GM19023 (cell line): ENCODE data around the gene METAP2.

Experiments
- ATAC-seq: cut with Tn5 transposase; IDR thresholded peaks from one replicate; pipeline ENCODE4 v1.9.1; 2021; ENCODE audit warnings: mild to moderate bottlenecking, moderate library complexity; ENCODE audit not compliant: unreplicated experiment

Gene METAP2

GRCh38 chr12:95509300-95509699 lies 35.3 kb downstream of the METAP2 start:
- ATAC-seq: no peak

DNA sequence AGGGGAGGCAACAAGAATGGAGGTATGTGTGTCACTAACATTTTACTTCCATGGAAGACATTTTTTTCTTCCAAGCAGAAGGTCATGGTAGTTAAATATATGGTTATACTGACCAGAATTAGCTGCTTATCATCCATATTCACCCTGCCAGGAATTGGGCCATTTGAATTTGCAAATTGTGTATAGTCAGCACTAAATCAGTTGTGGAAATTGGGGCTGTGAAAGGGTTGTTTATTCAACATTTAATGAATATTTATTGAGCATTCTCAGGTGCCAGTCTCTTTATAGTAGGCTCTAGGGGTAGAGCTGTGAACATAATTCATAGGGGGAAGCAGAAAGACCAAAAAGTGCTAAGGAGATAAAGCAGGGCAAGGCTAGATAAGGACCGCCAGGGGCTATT lies 38.0 kb downstream of the METAP2 start:
- no peak for ATAC-seq

DNA sequence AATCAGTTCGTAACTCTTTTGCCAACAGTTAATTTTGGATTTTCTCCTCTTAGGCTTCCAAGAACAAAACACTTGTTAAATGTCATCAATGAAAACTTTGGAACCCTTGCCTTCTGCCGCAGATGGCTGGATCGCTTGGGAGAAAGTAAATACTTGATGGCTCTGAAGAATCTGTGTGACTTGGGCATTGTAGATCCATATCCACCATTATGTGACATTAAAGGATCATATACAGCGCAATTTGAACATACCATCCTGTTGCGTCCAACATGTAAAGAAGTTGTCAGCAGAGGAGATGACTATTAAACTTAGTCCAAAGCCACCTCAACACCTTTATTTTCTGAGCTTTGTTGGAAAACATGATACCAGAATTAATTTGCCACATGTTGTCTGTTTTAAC lies 39.6 kb downstream of the METAP2 start:
- ATAC-seq: no peak

DNA sequence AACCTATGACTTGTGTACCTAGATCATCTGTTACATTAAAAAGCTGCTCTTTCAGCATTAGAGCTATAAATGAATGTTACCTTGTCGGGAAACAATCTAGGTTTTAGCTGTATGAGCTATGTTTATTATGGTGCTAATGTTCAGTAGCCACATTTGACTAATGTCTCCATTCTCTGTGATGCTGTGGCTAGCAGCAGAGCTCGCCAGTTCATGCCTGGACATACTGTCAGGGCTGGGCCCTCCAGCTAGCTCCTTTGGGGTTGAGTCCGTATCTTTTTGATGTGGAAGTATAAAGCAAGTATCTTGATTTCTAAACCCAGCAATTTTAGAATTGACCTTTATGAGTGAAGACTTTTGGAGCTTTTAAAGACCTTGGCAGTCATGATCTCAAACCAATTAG lies 41.2 kb downstream of the METAP2 start:
- no peak for ATAC-seq

- ATAC-seq: no peak
Measured at GRCh38 chr12:95516757-95517156, 42.8 kb downstream of the METAP2 start.

GRCh38 chr12:95517246-95517645 lies 43.3 kb downstream of the METAP2 start:
- ATAC-seq: no peak

DNA sequence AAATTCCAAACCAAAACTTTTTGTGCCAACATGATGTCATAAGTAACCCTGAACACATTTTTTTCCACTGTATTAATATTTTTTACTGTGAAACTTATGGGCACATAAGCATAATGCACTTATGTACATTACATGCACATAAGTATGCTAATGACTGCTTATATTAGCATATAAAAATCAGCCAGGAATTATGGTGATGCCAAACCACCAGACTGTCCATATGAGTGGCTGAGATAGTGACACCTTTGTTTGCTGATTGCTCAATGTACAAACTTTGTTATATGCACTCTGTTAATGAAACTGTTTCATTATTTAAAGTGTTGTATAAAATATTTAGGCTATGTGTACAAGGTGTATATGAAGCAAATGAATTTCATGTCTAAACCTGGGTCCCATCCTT lies 45.0 kb downstream of the METAP2 start:
- no peak for ATAC-seq

DNA sequence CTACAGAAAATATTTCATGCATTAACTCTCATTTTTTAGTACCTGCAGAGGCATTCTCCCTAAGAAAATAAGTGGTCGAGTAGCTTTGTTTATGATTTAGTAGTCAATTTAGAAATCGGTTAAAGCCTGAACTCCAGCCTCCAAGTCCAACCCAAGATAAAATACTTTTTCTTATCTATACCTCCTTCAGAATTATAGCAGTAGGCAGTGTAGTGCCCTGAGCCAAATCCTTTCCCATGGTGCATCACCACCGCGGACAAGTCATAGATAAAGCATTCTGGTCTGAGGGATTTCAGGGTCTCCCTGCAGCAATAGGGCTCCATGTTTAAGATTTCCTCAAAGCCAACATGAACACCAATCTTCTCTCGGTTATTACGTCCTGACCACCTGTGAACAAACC lies 46.9 kb downstream of the METAP2 start:
- ATAC-seq: no peak

DNA sequence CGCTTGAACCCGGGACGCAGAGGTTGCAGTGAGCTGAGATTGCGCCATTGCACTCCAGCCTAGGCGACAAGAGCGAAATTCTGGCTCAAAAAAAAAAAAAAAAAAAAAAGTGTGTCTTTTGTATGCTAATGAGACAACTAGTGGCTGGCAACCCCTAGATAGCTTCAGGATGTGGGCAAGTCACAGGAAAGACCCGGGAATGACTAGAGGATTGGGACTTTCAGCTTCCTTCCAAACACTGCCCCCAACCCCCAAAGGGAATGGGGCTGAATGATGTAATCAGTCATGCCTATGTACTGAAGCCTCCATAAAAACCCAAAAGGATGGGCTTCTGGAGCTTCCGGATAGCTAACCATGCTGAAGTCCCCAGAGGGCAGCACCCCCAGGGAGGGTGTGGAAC lies 48.7 kb downstream of the METAP2 start:
- no peak for ATAC-seq

DNA sequence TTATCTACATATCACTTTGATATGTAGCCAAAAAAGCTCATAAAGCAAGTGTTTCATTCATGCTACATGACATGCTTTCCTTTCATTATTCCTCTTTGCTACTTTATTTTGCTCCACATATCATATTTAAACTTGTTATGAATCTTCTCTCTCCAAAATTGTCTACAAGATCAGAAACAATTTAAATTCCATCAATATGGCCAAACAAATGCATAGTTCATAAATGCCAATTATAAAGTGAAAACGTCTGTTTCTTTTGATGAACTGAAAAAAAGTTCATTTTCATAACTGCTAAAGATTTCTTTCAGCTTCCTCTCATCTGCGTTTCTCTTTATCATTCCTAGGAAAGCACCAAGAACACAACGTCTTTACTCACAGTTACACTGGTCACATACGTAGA lies 54.5 kb downstream of the METAP2 start:
- ATAC-seq: no peak

- no peak for ATAC-seq
Measured at GRCh38 chr12:95529693-95530225, 55.8 kb downstream of the METAP2 start.

GRCh38 chr12:95532851-95533250 lies 58.9 kb downstream of the METAP2 start:
- no peak for ATAC-seq

DNA sequence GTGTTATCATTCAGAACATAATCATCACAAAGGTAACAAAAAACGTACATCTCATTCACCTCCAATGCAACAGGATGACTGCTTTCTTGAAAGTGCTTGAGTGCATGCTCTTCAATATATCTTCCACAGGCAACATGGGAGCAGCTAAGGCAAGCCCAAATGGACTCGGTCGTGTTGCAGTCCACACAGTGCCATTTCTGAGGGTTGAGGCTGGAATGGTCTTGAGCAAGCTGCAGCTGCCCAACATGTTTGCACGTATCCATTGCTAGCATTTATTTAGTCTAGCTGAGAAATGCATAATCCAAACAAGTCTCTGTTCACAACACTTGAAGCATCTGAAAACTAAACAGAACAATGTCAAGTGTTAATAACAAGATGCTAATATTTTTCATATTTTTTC lies 60.0 kb downstream of the METAP2 start:
- ATAC-seq: no peak

DNA sequence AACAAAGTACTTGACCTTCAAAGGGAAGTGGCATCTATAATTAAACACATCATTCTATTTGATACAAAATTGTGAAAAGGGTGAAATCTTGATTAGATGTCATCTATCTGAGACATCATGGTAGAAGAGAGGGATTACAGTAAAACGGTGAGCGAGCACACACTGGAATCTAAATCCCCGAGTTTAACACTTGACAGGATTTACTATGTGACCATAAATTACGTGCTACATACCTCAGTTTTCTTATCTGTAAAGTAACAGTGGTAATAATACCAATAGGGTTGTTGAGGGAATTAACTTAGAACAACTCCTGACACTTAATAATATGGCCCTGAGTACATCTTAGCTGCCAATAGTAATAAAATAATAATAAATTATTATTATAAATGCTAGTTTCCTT lies 64.1 kb downstream of the METAP2 start:
- no peak for ATAC-seq

- no peak for ATAC-seq
Measured at GRCh38 chr12:95538656-95539055, 64.7 kb downstream of the METAP2 start.

- ATAC-seq: no peak
Measured at GRCh38 chr12:95541436-95541835, 67.5 kb downstream of the METAP2 start.

GRCh38 chr12:95543305-95543704 lies 69.4 kb downstream of the METAP2 start:
- no peak for ATAC-seq

DNA sequence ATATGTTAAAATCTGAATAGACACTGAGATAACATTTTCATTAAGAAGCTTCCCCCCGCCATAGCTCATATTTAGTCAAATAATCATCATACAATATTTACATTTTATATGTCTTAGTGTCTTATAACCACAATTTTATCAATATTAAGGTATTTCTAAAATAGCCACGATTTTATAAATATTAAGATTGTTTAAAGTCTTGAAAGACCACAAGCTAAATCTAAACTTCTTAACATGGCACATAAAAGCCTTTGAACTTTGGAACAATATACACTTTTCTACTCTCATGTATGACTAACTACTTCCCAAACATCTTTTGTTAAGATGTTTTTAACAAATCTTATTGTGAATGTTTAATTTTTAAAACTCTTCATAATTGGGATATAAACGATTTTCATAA lies 70.8 kb downstream of the METAP2 start:
- ATAC-seq: no peak

- ATAC-seq: no peak
Measured at GRCh38 chr12:95545303-95545702, 71.4 kb downstream of the METAP2 start.

- ATAC-seq: no peak
Measured at GRCh38 chr12:95545731-95546490, 72.0 kb downstream of the METAP2 start.

DNA sequence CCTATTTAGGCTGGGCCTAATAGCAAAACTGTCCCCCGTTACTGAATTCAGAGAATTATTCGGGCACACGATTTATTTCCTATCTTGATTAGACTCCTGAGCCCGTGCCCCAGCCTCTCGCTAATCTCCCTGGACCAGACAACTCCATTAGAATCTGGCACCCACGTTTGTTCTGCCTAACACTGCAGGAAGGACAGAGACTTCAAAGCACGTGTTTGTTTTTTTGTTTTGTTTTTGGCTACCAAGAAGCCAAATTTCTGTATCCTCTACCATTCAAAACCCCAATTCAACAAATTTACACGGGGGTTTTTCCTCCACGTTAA lies 72.5 kb downstream of the METAP2 start:
- ATAC-seq: no peak

- ATAC-seq: no peak
Measured at GRCh38 chr12:95547522-95548055, 73.6 kb downstream of the METAP2 start.

GRCh38 chr12:95548056-95548538 lies 74.1 kb downstream of the METAP2 start:
- no peak for ATAC-seq
